Activated effector memory CD4-positive, alpha-beta T cell treated with Interleukin-2 at 50 U/mL for 16 hours (primary cell): Measurements from ENCODE around the gene DES.
"Not testable (repeated sequence)": the region's sequence is repeated elsewhere in the genome, so short reads cannot be mapped to it uniquely, and the experiment has no call there.

ENCODE experiments used
- DNase-seq: peaks from one replicate; pipeline ENCODE4 v3.0.0-alpha.2; 2020

DES gene

DNA sequence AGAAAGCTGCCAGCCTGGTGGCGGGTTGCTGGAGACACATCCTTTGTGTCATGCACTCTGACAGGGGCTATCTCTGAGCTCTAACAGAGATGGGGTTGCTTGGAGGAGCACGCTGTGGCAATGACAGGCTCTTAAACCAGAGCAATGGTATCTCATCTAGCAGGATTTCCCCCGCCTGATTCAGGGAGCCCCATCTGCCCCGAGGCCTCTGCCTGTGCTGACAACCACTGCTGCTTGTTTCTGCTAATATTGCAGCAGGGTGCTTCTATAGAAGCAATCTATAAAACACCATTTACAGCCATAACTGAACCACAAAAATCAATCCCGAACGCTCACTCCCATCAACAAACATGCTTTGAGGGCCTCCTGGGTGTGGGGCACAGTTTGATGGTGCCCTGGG is 17.6 kb upstream of the DES start:
- DNase-seq: no peak

DNA sequence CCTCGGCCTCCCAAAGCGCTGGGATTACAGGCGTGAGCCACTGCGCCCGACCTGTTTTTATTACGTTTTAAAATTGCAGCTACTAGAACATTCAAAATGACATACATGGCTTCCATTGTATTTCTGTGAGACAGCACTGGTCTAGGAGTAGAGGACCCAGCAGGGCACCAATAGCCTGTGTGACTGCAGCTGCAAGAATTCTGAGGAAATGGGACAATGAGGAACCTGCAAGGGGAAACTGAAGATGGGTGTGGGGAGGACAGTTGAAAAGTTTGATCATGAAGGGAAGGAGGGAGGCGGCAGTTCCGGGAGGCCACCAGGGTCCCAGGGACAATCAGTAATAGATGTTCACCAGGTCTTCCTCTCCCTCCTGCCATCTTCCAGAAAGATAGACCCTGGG is 16.6 kb upstream of the DES start:
- DNase-seq: no peak

DNA sequence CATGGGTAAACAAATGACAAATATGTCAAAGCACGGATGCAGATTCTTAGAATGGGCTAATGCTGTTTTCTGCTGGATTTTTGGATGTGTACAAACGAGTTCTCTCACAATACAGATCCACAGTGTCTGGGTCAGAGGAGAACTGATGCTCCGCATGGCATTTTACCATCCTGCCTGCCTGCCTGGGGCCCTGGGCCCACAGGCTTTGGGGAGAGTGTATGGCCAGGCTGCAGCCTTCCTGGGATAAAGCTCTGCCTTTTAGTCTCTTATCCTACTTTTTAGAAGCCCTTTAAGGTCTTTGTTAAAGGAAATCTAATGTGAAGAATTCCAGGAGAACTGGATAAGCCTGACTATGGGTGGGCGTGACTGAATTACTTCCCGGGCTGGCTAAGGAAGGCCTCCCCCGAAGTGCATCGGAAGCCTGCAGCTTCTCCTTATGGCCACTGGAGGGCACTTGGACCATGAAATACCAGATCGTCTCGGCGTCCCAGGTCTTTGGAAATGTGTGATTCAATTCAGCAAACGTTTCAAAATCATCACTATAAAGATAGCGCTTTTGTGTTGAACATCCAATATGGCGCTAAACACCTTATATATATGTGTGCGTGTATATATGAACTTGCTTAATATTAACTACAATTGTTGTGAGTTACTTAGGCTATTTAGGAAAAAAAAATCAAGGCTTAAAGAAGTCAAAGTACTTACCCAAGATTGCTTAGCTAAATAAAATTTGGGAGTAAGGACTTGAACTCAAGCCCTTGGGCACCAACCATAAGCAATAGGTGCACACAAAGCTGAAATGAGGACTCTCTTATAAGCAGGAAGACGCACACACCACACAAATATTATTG is 15.3 kb upstream of the DES start:
- DNase-seq: peak; percentile 32

DNA sequence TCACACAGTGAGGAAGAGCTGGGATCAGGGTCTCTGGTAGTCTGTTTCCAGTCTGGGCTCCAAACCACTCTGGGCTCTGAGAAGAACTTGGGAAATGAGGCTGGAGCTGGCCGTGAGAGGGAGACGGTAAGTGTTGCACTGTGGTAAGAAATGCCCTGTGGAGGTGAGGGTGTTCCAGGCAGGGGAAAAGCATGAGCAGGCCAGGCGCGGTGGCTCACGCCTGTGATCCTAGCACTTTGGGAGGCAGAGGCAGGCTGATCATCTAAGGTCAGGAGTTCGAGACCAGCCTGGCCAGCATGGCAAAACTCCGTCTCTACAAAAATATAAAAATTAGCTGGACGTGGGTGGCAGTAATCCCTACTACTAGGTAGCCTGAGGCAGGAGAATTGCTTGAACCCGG is 14.3 kb upstream of the DES start:
- no peak for DNase-seq

DNA sequence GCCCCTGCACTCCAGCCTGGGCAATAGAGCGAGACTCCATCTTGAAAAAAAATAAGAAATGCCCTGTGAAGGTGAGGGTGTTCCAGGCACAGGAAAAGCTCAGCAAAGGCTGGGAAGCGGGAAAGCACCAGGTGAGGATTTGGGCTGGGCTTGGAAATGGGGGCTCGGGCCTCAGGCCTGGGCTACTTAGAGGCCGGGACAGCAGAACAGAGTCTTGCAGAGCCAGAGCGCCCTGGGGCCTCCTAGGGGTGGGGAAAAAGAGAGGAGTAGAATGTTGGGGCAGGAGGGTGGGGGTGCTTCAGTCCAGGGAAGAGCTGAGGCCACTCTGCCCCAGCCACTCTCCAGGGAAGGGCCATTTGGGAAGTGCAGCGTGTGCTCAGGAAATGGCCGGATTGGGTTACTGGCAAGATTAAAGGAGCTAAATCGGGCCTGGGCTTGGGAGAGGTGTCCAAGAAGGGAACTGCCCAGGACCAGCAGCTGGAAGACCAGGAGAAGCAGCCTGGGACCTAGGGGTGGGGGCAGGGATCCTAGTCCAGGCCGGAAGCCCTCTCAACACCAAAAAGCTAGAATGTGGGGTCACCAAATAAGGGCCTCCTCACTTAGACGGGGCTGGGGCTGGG is 13.8 kb upstream of the DES start:
- no peak for DNase-seq

DNA sequence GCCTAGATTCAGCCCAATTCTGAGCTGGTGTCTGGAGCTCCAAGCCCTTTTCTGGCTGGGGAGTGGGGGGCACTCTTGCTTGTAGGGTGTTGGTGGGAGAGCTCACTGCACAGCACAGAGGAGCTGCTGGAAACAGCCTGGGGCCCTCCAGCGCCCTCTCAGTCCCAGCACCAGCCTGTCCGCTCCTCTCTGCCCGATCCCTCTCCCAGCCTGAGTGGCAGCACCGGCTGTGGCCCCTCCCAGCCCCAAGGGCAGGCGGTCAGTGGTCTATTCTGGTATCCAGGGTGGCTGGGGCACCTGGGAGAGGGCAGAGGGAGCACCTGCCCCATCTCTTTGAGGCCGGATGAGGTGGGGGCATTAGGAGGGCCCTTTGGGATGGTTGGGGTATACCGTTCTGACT is 13.2 kb upstream of the DES start:
- DNase-seq: no peak

DNA sequence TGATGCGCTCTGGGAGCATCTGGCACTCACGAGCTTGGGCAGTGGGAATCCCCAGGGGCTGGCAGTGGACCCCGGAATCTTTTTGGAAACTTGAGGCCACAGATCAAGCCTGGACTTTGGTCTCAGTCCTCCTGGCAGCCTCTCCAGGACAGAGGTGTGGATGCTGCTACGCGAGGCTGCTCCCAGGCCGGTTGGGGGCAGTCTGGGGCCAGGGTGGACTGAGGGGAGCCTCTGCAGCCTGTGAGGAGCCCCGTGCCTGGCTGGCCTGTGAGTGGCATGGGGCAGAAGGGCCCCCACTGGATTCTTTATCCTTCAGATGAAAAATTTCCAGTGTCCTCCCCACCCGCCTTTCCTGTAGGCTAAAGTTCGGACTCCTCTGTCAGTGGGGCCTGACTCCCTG is 12.7 kb upstream of the DES start:
- DNase-seq: no peak

DNA sequence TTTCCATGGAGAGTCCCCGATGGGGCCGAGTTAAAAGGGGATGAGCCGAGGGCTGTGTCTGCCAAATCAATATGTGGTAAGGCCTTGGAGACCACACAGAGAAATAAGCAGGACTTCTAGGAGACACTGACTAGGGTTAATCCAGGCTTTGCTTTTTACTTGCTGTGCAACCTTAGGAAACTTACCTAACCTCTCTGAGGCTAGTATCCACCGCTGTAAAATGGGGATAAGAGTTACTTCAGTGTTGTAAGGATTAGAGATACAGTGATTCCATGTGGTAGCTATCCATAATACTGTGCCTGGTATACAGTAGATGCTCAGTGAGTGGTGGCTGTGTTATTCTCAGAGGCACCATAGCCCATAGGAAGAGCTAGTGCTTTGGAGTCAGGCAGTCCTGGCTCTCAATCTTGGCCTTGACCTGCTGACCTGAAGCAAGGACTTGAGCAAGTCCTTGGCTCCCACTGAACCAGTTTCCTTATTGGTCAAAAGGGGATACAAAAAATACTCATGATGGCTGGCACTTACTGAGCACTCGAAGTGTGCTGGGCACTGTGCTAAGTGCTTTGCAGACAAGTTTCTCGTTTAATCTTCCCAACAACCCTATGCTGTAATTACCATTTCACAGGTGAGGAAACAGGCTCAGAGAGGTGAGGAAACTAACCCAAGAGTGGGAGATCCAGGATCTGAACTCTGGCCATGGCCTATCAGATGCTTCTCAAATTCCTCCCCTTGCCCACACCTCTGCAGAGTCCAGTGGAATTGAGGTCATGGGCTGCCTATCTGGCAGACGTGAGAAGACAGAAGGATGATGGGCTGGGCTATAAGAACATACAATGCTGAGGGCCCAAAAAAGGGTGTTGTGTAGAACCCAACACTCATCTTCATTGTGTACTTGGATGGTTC is 12.0 kb upstream of the DES start:
- no peak for DNase-seq

DNA sequence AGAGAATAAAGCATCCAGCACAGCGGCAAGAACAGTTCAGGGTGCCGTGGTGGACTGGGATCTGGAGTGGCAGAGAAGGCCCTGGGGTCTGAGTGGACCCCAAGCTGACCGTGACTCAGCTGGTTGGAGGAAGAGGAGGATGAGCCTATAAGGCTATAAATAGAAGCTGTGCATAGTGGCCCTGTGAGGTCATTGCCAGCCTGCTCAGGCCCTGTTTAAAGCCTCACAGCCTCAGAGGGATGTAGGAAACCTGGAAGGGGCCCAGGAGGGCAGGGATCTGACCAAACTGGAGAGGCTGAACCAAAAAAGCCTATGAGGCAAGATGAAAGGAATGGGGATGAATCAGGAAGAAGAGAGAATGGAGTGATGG is 11.3 kb upstream of the DES start:
- DNase-seq: no peak

DNA sequence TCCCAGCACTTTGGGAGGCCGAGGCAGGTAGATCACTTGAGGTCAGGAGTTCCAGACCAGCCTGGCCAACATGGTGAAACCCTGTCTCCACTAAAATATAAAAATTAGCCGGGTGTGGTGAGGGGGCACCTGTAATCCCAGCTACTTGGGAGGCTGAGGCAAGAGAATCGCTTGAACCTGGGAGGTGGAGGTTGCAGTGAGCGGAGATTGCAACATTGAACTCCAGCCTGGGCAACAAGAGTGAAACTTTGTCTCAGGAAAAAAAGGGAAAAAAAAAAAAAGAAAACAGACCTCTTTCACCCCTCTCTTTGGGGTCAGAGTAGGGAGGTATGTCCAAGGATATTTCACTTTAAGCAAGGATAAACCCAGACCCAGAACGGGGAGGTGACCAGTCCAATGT is 10.8 kb upstream of the DES start:
- DNase-seq: not testable (repeated sequence)

DNA sequence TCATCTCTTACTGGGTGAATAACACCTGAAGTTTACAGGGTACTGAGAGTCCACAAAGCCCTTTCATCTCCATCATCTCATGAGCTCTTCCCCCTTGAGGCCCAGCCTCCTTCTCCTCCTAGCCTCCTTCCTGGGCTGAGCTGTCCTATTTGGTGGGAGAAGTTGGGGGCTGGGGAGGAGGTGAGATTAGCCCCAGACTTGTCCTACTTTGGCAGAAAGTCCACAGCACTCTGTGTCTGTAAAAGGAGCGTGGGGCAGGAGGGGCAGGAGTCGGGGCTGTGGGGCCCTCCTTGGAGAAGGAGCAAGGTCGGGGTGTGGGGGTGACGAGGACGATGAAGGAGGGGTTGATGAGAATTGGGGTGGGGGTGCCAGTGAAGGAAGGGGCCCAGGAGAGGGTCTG is 10.0 kb upstream of the DES start:
- no peak for DNase-seq

DNA sequence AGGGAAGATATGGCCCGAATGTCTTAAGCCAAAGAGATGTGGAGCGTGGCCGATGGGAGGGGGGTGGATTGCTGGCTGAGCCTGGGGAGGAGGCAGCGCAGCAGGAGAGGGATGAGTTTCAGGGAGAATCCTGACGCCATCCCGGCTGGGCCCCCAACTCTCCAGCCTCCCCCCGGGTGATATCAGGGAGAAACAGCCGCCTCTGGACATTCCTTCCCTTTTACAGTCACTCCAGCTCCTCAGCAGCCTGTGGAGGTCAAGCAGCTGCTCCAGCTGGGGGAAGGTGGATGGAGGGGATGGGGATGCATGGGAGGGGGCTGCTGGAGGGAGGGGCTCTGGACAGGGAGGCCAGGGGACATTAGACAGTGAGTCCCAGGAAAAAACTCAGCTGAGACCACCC is 9.5 kb upstream of the DES start:
- no peak for DNase-seq

DNA sequence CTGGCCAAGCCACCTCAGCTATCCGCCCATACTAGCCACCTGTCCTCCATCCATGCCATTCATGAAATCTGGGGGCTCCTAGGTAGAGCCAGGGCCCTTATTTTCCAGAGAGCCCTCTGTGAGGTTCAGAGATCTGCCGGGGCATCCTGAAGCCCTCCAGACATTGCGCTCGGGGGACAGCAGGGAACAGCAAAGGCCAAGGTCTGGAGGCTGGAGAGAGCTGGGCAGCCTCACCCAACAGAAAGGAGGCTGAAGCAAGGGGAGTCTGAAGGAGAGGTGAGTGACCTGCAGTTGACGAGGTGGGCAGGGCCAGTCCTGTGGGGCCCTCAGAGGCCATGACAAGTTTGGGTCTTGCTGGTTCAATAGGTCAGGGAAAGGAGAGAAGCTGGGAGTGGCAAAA is 8.6 kb upstream of the DES start:
- DNase-seq: no peak

DNA sequence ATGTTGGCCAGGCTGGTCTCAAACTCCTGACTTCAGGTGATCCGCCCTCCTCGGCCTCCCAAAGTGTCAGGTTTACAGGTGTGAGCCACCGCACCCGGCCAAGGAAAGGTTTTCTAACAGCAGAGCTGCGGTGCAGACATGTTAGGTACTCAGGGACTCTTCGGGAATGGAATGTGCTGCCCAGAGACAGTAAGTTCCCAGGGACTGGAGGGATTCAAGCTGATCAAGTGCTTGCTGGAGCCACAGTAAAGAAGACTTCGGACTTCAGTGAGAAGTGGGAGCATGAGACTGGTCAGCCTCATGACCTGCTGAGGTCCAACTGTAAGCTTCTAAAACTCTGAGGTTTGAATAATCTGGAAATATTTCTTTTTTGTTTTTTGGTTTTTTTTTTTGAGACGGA is 7.8 kb upstream of the DES start:
- no peak for DNase-seq

DNA sequence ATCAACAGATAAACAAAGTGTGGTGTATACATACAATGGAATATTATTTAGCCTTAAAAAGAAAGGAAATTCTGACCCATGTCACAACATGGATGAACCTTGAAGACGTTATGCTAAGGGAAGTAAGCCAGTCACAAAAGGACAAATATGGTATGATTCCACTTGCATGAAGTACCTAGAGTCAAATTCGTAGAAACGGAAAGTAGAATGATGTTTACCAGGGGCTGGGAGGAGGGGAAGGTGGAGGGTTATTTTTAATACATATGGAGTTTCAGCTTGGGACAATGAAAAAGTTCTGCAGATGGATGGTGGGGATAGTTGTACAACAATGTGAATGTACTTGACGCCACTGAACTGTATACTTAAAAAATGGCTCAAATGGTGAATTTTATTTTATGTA is 3.3 kb upstream of the DES start:
- DNase-seq: no peak

DNA sequence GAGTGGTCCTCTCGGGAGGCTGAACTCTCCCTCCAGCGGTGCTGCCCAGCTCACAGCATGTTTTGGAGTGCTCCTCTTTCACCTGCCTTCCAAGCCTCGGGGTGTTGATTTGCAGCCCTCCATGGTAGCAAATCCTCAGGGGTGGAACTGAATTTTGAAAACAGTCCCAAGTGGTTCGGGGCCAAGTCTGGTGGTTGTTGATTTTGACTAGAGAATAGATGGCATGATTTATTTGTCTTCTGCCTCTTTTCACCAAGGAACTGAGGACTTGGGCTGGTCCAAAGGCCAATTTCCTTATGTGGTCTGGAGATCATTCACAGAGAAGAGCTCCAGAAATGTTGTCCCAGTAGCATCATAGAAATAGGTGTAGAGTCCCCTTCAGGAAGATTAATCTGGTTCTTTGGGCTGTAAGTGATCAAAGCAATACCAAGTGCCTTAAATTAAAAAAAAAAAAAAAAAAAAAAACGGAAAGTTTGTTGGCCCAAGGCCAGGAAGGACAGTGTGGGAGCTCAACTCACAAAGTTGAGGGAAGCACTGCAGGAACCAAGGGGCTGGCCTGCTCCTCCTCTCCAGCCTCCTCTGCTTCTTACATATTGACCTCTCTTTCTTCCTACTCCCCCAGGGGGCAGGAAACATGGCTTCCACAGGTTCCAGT is 2.5 kb upstream of the DES start:
- no peak for DNase-seq

DNA sequence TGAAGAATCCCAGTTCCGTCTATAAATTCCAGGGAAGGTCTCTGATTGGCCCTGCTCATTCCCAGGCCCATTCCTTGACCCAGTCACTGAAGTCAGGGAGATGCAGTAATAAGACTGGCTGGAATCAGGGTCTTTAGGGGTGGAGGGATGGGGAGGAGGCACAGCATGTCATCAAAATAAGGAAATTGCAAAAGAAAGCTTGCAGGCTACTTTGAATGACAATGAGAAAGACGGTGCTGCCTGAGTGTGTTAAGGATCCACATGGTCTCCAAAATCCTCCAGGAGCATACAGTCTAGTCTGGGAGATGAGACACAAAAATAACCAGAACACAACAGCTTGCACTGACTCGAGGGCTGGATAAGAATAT is 2.0 kb upstream of the DES start:
- DNase-seq: no peak

DNA sequence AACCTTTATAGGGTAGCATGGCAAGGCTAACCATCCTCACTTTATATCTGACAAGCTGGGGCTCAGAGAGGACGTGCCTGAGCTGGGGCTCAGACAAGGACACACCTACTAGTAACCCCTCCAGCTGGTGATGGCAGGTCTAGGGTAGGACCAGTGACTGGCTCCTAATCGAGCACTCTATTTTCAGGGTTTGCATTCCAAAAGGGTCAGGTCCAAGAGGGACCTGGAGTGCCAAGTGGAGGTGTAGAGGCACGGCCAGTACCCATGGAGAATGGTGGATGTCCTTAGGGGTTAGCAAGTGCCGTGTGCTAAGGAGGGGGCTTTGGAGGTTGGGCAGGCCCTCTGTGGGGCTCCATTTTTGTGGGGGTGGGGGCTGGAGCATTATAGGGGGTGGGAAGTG is 1.2 kb upstream of the DES start:
- no peak for DNase-seq

DNA sequence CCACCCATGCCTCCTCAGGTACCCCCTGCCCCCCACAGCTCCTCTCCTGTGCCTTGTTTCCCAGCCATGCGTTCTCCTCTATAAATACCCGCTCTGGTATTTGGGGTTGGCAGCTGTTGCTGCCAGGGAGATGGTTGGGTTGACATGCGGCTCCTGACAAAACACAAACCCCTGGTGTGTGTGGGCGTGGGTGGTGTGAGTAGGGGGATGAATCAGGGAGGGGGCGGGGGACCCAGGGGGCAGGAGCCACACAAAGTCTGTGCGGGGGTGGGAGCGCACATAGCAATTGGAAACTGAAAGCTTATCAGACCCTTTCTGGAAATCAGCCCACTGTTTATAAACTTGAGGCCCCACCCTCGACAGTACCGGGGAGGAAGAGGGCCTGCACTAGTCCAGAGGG is 803 bp upstream of the DES start:
- DNase-seq: no peak

DNA sequence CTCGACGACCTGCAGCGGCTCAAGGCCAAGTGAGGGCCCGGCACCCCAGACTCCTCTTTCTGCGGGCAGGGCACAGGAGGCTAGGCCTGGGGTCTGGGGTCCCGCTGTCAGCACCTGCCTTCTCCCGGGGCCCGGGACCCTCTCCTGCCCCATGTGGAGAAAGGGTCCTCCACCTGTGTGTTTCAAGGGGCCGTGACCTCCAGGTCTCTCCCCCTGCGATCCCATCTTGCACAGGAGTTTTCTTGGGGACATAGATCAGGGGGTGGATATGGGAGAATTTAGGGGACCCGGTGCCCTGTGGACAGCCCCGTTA is 791 bp downstream of the DES start:
- no peak for DNase-seq

DNA sequence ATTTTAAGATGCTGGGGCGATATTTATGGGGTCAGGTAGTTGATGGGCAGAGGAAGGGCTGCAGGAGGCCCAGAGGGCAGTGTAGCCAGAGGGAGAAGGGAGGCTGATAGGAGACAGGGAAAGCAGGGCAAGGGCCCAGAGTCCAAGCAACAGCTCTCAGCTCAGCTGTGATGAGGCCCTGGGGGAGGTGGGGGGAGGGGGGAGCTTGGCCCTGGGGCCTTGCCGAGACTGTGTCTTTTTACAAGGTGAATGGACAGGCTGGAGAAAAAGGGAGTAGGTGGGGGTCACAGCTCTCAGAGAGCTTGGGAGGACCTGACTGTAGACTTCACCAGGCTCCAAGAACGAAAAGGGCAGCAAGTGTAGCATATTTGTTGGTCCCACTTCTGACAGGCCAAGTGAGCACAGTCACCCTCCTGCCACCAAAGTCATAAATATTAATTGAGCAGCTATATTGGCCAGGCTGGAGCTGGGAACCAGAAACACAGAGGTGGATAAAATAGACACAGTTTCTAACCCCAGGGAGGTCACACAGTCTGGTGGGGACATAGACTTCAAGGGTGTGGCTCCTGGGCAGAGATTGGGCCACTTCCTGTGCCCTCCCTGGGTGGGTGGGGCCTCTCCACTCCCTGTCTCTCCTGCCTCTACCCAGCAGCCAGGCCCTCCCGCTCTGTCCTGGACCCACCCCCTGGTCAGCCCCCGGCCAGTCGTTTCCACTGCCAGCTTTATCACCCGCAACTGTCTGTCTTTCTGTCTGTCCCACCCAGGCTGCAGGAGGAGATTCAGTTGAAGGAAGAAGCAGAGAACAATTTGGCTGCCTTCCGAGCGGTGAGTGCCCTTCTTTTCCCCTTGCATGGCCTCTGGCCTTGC is 1.4 kb downstream of the DES start:
- DNase-seq: no peak

DNA sequence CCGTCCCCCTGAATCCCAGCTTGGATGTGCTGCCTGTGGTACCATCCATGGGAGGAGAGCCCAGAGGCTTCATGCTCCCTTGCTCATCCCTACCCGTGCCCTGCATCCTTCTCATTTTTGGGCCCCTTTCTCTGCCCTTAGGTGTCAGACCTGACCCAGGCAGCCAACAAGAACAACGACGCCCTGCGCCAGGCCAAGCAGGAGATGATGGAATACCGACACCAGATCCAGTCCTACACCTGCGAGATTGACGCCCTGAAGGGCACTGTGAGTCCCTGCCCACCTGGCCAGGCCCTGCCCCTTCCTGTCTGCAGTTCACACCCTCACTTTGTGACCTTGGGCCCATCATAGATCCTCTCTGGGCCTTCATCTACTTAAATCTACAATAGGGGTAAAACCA is 2.5 kb downstream of the DES start:
- DNase-seq: no peak

DNA sequence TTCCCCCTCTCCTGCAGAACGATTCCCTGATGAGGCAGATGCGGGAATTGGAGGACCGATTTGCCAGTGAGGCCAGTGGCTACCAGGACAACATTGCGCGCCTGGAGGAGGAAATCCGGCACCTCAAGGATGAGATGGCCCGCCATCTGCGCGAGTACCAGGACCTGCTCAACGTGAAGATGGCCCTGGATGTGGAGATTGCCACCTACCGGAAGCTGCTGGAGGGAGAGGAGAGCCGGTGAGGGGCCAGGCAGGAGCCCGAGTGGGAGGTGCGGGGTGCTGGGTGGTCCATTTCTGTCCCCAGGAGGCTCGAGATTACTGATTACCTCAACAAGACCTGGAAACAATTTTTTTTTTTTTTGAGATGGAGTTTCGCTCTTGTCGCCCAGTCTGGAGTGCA is 3.1 kb downstream of the DES start:
- no peak for DNase-seq
